Thoracic aorta (tissue), 2 donors: Measurements from ENCODE around the gene ANKRD11. TPM values are rescaled to one million over a fixed set of nuclear protein-coding genes. Genes with fewer than 3 reads are reported as not detected.

Source experiments
- ATAC-seq: fragments of 150-250 bp; one replicate; pipeline ENCODE4 v1.8.0; 2017; ENCODE audit warnings: low read depth; ENCODE audit not compliant: insufficient number of reproducible peaks, low FRiP score
- DNase-seq: peaks from one replicate; pipeline ENCODE4 v3.0.0-alpha.2; 2020; ENCODE audit warnings: low spot score
- H3K27ac ChIP-seq, 2 donors: fragments of 200-600 bp; sonication (generic); 1 replicate in 1 of 2; 2 replicates in 1 of 2; pipeline ENCODE4 v1.5.1; 2016; ENCODE audit warnings: mild to moderate bottlenecking in 2 of 2, moderate library complexity in 2 of 2
- H3K27me3 ChIP-seq: fragments of 200-600 bp; sonication (generic); replicated peaks from 2 replicates; pipeline ENCODE4 v1.6.0; 2016; ENCODE audit warnings: mild to moderate bottlenecking; ENCODE audit not compliant: insufficient read depth
- H3K36me3 ChIP-seq: fragments of 200-600 bp; sonication (generic); one replicate; pipeline ENCODE4 v1.5.1; 2016
- H3K4me1 ChIP-seq, 2 donors: fragments of 200-600 bp; sonication (generic); 1 replicate in 1 of 2; 2 replicates in 1 of 2; pipeline versions ENCODE4 v1.5.1 to v1.6.0; 2016; ENCODE audit warnings: low read depth in 2 of 2, mild to moderate bottlenecking in 1 of 2; ENCODE audit not compliant: control insufficient read depth in 1 of 2
- H3K4me3 ChIP-seq: fragments of 200-600 bp; sonication (generic); 2 replicates; pipeline ENCODE4 v1.5.1; 2016; ENCODE audit warnings: mild to moderate bottlenecking
- H3K9me3 ChIP-seq: fragments of 200-600 bp; sonication (generic); 2 replicates; pipeline ENCODE4 v1.5.1; 2016
- total RNA-seq, 2 donors: library from RNA; depleted of rRNA; stranded (reverse); fragments of >200 nt; gene quantifications; one replicate each; pipeline versions ENCODE4 v1.1.0 to v1.2.3, GENCODE V29; 2016
- TF ChIP-seq, protein P1 (sequence below): fragments of 200-600 bp; sonication (generic); IDR thresholded peaks from one replicate; pipeline ENCODE4 v1.5.1; 2019; ENCODE audit warnings: antibody characterized with exemption

ANKRD11 gene
- total RNA-seq, 2 donors from 2014 or later: 125 to 129 TPM

GRCh38 chr16:89341697-89342694 is 148.4 kb downstream of the ANKRD11 start:
- no peaks in the 10 kb centered on the region for H3K36me3 ChIP-seq
- H3K27me3 ChIP-seq: no peaks in the 10 kb centered on the region
- no peak for DNase-seq
- no peak overlapping the region for H3K4me3 ChIP-seq
- no peaks in the 10 kb centered on the region for H3K9me3 ChIP-seq
- no peak overlapping the region for H3K27ac ChIP-seq
- ATAC-seq: no peak
- peaks cover 12 to 37% of the 10 kb centered on the region in 2 donors for H3K4me1 ChIP-seq
- TF ChIP-seq, protein P1, sequence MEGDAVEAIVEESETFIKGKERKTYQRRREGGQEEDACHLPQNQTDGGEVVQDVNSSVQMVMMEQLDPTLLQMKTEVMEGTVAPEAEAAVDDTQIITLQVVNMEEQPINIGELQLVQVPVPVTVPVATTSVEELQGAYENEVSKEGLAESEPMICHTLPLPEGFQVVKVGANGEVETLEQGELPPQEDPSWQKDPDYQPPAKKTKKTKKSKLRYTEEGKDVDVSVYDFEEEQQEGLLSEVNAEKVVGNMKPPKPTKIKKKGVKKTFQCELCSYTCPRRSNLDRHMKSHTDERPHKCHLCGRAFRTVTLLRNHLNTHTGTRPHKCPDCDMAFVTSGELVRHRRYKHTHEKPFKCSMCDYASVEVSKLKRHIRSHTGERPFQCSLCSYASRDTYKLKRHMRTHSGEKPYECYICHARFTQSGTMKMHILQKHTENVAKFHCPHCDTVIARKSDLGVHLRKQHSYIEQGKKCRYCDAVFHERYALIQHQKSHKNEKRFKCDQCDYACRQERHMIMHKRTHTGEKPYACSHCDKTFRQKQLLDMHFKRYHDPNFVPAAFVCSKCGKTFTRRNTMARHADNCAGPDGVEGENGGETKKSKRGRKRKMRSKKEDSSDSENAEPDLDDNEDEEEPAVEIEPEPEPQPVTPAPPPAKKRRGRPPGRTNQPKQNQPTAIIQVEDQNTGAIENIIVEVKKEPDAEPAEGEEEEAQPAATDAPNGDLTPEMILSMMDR: no peak

DNA sequence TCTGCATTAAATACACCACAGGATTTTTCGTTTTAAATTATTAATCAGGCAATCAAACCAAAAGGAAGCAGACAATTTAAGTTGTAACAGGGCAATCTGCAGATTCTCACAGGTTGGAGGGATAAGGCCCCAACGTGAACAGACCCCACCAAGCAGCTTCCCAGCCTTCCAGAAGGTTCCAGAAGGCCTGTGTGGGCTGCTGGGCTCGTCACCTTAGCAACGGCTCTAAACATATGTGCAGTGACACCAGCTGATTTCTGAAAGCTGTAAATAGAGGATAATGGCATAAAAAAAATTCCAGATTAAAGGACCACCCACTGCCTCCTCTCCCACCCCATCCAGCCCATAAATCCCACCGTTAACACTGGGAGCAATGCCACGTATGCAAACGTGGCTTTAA is 149.1 kb downstream of the ANKRD11 start:
- ATAC-seq (no peak), DNase-seq (no peak)
- Histone ChIP-seq H3K27me3 (no peaks in the 10 kb centered on the region), H3K27ac (no peak overlapping the region), H3K9me3 (no peaks in the 10 kb centered on the region), H3K36me3 (no peaks in the 10 kb centered on the region), H3K4me3 (no peak overlapping the region), H3K4me1 (peaks cover 12 to 40% of the 10 kb centered on the region in 2 donors)
- TF ChIP-seq, protein P1: no peak

GRCh38 chr16:89338863-89339262 is 151.5 kb downstream of the ANKRD11 start:
- Histone ChIP-seq H3K27ac (no peak overlapping the region), H3K9me3 (no peaks in the 10 kb centered on the region), H3K36me3 (no peaks in the 10 kb centered on the region), H3K27me3 (no peaks in the 10 kb centered on the region), H3K4me1 (peaks cover 20 to 45% of the 10 kb centered on the region in 2 donors), H3K4me3 (no peak overlapping the region)
- DNase-seq (no peak), ATAC-seq (no peak)
- TF ChIP-seq, protein P1: no peak

- ATAC-seq: no peak
- Histone ChIP-seq H3K27me3 (no peaks in the 10 kb centered on the region), H3K36me3 (no peaks in the 10 kb centered on the region), H3K4me3 (no peak overlapping the region), H3K27ac (no peak overlapping the region), H3K4me1 (peaks cover 28 to 54% of the 10 kb centered on the region in 2 donors), H3K9me3 (no peaks in the 10 kb centered on the region)
- no peak for DNase-seq
- TF ChIP-seq, protein P1: no peak
Measured at GRCh38 chr16:89337965-89338364, 152.4 kb downstream of the ANKRD11 start.

GRCh38 chr16:89335803-89336485 is 154.4 kb downstream of the ANKRD11 start:
- DNase-seq (no peak), ATAC-seq (no peak)
- H3K36me3 ChIP-seq: no peaks in the 10 kb centered on the region
- no peak overlapping the region for H3K27ac ChIP-seq
- TF ChIP-seq, protein P1: no peak
- H3K9me3 ChIP-seq: no peaks in the 10 kb centered on the region
- H3K4me1 ChIP-seq: peaks cover 36 to 63% of the 10 kb centered on the region in 2 donors
- H3K4me3 ChIP-seq: no peak overlapping the region
- no peaks in the 10 kb centered on the region for H3K27me3 ChIP-seq
